Suprapubic skin (tissue), 3 donors: ENCODE data around the gene ZNF225.

ENCODE experiments used
- CTCF ChIP-seq, 2 donors: fragments of 200-600 bp in 1 of 2; fragments of 450-650 bp in 1 of 2; sonication (generic) in 1 of 2; IDR thresholded peaks; one replicate each; pipeline ENCODE4 v1.5.1; 2016 to 2019; ENCODE audit warnings: antibody characterized with exemption in 2 of 2, mild to moderate bottlenecking in 1 of 2, moderate library complexity in 1 of 2
- POLR2A ChIP-seq, 2 donors: fragments of 450-650 bp; IDR thresholded peaks; one replicate each; pipeline ENCODE4 v1.6.1; 2017; ENCODE audit warnings: antibody characterized with exemption in 2 of 2, mild to moderate bottlenecking in 2 of 2, moderate library complexity in 2 of 2

GRCh38 chr19:44092108-44092507 is 21.1 kb upstream of the ZNF225 start:
- TF ChIP-seq CTCF (IDR thresholded peaks at IDR 0.05): no peak
- no peak for TF ChIP-seq POLR2A (IDR thresholded peaks at IDR 0.05)
